ENCODE measurements around the gene MAN1C1.

DNA sequence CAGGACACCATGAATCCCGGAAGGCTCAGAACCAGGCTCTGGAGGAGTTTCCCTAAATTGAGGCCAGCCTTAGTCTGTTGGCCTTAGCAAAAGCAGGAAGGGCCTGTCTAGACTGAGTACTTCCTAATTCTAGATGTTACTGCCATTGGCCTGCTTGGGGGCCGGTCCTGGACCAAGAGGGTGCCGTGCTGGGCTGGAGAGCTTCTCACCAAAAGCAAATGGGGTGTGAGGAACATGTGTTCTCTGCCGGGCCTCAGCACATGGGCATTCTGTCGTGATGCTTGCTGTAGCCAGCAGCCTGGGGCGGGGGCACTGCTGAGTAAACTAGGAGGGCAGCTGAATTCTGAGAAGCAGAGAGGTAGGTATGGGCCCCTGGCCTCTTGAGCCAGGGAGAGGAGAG is 35.7 kb upstream of the MAN1C1 start:
- TF ChIP-seq ZFP30 (CRISPR knock-in tag; IDR thresholded peaks at IDR 0.05), result no peak
- no peak for TF ChIP-seq ARNTL (CRISPR knock-in tag; IDR thresholded peaks at IDR 0.05; ENCODE audit: borderline replicate concordance, low read depth)
- no peak for TF ChIP-seq BACH2 (CRISPR knock-in tag; IDR thresholded peaks at IDR 0.05; ENCODE audit: borderline replicate concordance)
- TF ChIP-seq, protein P1, sequence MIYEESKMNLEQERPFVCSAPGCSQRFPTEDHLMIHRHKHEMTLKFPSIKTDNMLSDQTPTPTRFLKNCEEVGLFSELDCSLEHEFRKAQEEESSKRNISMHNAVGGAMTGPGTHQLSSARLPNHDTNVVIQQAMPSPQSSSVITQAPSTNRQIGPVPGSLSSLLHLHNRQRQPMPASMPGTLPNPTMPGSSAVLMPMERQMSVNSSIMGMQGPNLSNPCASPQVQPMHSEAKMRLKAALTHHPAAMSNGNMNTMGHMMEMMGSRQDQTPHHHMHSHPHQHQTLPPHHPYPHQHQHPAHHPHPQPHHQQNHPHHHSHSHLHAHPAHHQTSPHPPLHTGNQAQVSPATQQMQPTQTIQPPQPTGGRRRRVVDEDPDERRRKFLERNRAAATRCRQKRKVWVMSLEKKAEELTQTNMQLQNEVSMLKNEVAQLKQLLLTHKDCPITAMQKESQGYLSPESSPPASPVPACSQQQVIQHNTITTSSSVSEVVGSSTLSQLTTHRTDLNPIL (CRISPR knock-in tag; IDR thresholded peaks at IDR 0.05; ENCODE audit: low read depth), result no peak

Data from SK-N-SH treated with all-trans-retinoic acid at 6 μM for 48 hours (cell line).